Stimulated activated CD4-positive, alpha-beta T cell treated with anti-CD3 and anti-CD28 coated beads, Interleukin-2, amount 100 ng/mL, for 48 hours (primary cell): ENCODE measurements around the gene RBM5.

ENCODE experiments used
- DNase-seq, 2 donors: peaks; one replicate each; pipeline ENCODE4 v3.0.0-alpha.2; 2020

Gene RBM5

DNA sequence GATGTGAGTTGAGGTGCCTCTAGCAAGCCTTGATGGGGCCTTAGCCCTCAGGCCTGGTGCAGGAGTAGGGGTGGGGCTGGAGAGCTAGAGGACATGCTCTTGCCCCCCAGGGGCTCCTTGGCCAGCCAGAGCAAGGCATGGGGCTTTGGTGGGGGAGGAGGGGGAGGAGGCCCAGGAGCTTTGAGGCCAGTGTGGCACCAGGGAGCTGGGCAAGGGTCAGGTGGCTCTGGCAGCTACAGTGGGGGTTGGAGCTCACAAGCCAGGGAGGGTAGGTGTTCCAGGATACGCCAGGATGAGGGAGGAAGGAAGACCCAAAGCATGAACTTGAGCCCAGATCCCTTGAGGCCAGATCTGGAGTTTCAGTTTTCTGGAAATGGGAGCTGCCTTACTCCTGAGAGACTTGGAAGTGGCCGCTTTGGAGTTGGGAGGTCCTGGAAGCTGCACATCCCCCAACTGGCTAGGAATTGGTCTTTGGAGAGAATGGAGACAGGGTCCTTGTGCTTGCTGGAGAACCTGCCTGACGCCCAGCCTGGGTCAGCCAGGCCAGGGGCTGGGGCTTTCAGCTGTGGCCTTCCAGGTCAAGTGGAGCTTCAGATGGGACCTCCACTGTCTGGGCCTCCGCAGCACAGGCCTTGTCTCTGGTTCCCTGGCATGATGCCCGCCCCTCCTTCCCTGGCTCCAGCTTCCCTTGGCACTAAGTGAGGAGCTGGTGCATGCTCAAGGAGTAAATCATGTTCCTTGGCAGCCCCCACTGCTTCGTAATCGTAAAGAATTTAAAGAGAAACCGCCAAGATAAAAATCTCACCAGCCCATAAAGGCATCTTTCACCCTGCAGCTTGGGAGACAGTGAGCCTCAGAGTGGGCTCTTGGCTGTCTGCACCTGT lies 75.1 kb downstream of the RBM5 start:
- no peak for DNase-seq

DNA sequence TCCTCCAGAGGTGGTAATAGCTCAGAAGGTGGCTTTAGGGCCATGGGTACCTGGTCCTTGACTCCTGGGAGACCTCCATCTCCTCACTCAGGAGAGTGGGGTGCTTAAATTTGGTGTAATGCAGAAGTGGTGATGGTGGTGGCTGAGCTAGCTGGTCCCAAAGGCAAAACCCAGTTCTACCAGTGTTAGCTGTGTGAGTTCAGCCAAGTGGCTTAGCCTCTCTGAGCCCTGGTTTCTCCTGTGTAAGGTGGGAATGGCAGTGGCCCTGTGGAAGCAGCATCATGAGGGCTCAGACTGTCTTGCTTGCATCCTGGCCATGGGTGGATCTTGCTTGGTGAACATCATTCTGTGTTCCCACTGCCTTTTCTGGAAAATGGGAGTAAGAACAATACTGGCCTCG lies 75.8 kb downstream of the RBM5 start:
- DNase-seq = no peak

DNA sequence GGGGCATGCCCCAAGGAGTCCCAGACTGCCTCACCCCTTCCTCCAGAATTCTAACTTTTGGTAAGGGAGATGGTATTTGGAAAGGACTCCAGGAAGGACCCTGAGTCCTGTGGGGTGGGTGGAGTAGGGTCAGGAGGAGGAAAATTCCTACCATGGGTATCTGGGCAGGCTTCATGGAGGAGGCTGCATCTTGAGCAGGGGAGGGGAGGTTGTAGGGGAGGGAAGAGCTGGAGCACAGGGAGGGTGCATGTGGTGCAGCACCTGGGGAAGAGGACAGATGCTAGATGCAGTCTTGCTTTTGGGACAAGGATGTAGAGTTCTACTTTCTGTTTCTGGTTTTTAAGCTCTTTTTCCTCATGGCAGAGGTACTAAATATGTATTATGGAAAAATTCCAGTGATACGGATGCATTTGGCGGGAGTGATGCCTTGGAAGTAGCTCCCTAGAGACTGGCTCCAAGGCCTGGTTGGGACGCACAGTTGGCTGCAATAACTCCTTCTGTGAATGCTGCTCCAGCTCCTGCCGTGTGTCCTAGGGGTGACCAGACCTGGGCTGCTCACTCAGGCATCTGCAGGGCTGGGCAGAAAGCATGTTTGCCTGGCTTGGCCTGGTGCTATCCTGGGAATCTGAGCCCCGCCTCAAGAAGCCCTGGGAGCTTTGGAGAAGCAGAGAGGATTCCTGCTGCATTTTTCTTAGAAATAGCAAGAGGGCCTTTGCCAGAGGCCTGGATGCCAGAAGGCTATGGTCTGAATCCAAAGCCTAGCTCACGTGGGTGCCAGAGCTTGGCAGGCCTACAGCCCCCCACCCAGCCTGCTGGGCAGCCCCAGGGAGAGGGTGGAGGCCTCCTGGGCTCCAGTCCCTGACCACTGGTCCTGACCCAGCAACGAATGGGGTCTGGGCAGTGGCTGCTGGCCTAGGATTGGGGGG lies 76.5 kb downstream of the RBM5 start:
- no peak for DNase-seq

DNA sequence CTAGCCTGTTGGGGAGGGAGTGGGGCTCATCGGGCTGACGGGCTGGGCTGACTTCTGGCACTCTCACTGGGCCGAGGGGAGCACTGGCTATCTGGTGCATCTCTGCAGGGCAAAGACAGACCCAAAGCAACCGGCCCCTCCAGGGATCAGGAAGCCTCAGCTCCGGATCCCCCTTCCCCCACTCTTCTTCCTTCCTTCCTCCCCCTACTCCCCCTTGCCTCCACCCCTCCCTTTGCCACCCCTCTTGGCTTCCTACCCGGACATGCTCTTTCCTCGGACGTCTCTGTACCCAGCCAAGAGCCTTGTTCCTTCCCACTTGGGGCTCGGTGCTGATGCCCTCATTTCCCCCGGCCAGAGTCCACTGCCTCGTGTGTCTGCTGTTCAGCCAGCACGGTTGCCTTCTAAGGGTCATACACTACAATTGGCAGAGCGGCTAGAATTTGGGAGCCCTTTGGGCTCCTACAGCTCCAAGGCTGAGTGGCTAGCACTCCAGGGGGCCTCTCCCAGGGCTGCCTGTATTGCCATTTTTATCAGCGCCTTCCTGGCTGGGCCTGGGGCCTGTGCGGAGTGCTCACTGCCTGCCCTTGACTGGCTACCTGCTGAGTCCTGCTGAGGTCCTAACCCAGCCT lies 77.3 kb downstream of the RBM5 start:
- DNase-seq = no peak

DNA sequence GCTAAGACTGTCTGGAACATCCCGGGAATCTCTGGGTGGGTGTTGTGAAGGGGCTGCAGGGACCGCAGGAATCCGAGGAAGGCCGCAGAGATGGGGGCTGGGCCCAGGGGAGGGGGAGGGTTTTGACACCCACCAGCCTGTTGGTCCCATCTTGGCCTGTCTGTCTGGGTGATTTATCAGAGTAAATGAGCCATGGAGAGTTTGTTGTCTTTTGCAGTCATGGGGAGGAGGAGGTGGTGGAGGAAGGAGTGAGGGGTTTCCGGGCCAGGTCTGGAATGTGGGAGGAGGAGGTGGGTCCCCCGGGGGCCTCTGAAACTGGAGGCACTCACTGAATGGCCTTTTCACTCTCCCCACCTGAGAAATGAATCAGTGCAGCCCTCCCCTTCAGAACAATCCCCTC lies 77.9 kb downstream of the RBM5 start:
- DNase-seq = no peak

DNA sequence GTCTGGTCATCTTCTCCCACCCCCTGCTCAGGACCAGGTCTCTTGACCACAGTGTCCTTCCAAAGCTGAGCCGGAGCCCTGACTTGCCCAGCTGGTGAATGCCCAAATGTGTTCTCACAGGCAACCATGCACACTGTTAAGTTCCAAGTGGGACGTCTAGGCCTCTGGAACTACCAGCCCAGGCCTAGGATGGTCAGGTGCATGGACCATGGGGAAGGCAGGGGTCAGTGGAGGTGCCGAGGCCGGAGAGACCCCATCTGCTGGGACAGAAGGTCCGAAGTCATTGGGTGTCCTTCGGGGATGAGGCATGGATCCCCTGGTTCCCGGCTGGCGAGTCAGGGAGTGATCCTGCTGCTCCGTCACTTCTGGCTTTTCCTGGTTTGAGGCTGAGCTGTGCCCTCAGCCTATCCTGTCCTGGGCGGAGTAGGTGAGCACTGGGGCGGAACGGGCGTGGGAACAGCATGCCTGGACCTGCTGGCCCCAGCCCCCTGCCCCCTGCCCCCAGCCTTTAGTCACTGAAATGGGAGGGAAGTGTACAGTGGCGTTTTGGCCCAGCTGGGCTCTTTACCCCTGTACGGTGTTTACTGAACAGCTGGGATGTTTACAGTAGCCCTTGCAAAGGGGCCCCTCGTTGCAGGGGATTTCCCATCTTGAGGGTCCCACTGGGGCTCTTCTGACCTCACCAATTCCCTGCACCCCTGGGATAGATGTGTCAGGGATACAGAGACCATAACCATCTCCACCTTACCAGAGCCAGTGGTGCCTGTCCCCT lies 78.5 kb downstream of the RBM5 start:
- DNase-seq = no peak

DNA sequence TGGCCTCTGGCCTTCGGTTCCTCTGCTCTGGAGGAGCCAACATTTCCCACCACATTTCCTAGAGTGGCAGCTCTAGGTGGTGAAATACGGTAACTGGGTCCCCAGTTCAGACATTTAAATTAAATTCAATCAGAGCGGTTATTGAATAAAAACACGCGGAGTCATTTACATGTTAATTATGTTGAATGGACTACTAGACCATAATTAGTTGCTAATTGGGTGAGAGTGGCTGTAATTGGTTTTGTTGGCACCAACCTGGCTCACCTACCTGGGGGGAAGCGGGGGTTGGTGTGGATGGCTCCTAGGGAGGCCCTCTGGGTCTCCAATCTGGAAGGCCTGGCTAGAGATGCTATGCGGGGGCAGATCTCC lies 79.1 kb downstream of the RBM5 start:
- DNase-seq = no peak

DNA sequence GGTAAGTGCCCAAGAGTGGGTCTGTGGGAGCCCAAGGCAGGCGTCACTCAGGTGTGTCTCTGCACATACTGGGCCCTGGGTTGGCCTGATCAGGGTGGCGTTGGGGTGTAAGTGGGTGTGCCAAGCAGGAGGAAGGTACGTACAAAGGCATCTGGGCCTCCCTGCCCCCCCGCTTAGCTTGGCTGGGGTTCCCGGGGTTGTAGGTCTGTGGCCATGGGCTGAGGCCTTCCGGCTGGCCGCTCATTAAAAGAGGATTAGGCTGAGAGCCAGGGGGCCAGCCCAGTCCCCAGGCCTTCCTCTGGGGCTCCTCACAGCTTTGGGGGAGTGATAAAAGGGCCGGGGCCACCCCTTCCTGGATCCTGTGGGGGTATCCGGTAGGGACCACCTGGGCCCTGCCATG lies 79.7 kb downstream of the RBM5 start:
- DNase-seq = no peak
